DMS 273 (cell line): Measurements from ENCODE around the gene ESD.

Source experiments
- DNase-seq: peaks from one replicate; lab custom pipeline; 2025; ENCODE audit not compliant: unreplicated experiment; lab: John Stamatoyannopoulos, UW

The ESD gene

DNA sequence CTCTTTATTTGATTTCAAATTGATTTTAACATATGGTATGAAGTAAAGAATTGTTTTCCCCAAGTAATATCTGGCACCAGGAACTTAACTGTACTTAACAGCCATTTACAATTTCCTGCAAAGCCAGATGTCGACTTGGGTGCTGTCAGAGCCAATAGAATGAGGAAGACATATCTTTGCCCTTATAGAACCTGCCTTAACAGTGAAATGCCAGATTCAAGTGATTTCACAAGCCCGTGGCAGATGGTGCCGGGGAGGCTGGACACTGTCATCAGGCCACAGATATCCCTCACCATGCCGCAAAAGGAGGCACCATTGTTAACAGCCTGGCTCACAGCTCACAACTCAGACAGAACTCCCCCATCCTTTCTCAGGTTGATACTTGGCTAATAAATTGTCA is 48.7 kb downstream of the ESD start:
- DNase-seq: peak; percentile 25

DNA sequence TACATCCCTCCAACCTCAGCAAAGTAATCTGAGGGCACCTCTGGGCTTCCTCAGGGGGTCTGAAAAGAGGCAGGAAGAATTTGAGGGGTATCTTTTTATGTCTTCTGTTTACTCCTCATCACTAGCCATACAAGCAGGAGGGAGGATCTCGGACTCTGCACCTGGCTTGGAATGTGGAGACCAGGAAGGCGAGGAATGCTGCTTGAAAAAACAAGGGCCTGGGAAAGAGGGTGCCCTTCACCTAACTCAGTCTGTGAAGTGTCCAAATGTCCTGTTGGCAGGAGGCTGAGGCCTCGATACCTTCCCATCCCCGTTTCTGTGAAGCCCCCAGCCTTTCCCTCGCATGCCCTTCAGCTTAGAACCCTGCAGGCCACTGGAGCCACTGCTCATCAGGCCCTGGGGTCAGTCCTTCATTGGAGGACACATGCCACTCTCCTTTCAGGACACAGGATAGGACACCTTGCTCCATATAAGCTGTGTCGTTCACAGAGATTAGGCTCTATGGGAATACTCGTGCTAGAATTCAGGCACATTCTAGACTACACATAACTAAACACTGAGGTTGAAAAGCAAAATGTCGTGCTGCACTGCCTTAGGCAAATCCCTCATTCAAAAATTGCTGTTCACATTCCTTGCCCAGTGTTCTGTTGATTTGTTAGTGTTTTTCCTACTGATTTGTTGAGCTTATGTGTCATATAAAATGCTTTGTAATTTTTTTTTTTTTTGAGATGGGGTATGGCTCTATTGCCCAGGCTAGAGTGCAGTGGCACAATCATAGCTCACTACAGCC is 49.7 kb downstream of the ESD start:
- no peak for DNase-seq

DNA sequence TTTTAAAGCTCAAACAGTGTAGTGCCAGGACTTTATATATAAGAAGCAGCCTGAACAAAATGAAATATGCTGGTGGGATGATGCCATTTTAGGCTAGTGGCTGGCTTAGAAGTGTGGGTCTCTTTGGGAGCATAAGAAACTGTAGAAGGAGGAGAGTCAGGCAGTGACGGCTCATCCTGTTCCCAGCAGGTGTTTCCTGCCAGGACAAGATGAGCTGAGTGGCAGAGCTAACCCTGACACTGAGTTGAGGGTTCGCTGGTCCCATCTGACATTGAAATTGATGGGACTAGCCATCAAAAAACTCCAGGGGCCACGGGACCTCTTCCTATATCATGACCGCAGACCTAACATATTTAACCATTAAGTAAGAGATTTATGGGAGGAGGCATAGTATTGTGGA is 51.3 kb downstream of the ESD start:
- no peak for DNase-seq

DNA sequence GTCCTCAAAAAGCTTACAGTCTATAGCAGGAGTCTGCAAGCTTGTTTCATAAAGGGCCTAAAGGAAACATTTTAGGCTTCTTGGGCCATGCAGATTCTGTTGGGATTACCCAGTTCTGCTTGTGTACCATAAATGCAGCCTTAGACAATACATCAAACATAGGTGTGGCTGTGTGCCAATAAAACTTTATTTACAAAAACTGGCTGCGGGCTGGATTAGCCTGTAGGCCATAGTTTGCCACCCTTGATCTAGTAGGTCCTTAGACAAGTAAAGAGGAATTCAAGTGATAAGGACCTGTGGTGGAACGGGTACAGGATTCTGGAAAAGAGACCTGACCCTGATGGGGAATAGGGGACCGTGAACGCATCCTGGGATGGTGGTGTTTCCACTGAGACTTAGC is 51.9 kb downstream of the ESD start:
- DNase-seq: no peak

DNA sequence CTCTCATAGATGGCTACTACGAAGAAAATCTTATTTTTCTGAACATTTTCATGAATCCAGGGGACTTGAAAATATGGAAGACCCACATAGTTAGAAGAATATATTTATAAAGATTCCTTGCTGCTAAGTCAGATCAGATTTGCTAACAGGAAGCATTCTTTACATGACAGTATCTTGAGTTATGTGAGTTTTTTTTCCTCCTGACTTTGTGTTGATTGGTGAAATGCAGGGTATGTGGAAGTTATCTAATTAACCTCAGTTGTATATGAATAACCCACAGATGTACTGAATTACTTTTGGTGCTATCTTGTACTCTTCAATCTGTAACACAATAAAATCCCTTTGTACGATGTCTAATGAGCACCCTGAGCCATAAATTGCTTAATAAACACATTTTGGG is 53.8 kb downstream of the ESD start:
- DNase-seq: no peak

DNA sequence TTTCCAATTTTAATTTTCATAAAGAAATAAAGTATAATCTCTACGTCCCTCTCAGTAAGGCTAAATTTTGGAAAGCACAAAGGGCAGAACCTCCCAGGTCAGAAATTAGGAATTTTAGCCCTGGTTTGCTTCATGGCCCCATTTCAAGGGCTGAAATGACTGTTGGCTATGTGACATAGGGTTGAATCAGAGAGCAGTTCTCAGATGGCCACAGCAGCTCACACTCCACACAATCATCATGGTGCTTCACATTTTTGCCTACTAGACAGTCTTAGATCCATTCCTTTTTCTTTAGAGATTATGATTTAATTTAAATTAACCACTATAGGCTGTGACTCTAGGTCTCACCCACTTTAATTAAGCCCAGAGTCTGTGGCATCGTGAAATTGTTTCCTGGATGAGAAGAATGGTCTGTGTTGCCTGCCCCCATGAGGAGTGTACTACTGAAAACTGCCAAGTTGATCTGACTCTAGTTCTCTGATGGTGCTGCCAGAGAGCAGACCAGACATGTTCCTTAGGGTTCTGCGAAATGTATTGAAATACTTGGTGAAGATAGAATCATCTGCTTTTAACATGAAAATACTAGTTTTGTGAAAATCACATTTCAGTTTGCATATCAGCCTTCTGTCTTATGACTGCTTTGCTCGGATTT is 57.4 kb downstream of the ESD start:
- no peak for DNase-seq

DNA sequence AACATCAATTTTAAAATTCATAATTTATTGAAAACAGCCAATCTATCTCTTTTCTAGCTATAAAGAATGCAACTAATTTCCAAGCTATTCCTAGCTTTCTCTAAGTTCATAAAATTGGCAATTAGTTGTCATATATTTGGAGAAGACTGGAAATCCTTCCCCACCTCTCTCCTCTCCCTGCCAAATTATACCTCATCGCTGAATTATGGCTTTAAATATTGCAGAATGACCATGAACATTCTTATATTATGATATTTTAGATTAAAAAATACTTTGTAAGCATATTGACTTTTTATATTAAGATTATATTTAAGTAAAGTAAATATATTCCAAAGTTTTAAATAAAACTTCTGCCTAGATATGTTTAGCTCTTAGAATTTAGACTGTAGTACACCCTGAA is 58.2 kb downstream of the ESD start:
- no peak for DNase-seq

DNA sequence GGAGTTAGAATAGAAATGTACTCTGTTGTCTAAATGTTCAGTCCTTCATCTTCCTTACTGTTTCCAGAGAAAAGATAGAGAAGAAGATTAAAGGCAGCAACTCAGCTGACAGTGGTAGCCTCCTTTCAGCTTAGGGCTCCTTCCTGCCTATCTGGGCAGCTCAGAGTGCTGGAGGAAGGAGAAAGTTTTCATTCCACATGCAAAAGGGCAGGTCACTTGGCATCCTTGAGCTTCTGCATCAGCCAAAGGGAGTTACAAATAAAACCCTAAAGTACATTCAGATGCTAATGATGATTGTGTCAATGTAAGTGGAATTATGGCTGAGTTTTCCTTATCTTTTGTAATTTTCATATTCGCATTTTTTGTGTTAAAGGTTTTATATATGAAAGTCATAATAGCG is 58.9 kb downstream of the ESD start:
- no peak for DNase-seq

DNA sequence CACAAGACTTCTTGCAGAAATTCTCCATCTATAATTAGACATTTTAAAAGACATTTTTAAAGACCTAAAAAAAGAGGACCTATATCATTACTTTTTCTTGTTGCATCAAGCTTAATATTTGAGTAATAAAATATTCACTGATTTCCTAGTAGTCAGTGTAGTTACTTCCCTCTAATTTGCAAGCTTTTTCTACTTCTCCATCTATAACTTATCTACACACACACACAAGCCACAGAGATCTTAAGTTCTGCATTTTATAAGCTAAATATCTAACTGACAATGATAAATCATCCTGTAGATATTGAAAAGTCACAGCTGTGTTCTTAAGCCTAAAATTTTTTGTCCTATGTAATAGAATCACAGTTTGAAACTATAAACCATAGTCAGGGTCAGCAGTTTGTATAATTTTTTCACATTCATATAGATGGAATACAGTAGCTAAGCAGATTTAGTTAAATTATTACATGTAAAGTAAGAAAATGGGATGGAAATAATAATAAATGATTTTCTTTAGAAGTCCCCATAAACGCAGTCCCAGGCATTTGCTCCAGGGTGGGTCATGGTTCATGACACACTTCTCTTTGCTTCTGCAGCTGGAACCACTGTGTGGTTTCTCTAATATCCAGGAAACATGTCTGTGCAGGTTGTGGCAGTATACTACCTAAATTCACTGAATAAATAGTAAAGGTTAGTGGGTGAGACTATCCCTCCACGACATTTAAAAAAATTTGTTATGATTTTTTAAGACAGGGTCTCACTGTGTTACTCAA is 60.2 kb downstream of the ESD start:
- no peak for DNase-seq

DNA sequence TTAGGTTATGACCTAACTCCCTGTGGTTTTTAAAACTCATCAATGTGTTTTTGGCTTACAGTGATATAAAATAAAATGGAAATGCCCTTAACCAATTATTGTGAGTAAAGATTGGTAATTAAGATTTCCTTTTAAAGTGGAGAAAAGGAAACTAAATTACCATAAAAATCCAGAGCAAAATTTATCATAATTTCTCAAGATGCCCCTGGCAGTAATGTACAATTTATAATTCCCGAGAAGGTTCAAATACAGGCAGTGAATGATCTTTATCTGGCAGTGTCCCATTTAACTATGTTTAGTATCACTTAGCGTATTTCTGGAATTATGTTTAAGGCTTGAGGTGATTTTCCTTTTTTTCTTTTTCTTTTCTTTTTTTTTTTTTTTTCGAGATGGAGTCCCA is 61.5 kb downstream of the ESD start:
- DNase-seq: no peak

DNA sequence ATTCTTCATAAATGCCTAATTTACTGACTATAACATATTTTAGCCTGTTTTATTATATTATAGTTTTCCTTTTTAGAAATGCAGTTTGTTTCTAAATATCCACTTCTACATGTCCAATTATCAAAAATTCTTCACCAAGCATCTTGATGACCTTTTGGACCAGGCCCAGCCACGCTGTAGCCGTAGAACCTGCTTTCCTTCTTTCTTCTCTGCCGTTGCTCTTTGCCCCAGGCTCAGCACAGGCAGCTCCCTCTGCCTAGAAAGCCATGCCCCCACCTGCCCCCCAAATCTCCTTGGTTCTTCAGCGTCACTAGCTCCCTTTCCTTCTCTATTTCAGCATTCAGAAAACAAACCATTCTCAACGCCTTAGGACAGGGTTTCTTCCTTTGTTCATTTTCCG is 65.4 kb downstream of the ESD start:
- no peak for DNase-seq

DNA sequence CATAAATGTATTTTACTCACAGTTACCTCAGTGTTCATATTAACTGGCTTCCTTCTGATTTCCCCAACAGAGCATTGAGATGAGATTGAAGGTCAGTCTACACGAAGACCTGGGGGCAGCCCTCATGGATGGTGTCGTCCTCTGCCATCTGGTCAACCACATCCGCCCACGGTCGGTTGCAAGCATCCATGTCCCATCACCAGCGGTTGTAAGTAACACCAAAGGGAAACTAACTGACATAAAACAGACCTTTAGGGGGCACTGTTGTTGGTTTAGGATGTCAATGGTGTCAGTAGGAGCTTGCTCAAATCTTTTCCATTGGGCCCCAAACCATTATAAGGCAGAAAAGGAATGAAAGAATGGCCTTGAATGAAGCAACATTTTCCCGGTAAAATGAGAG is 68.2 kb downstream of the ESD start:
- DNase-seq: peak; percentile 41

DNA sequence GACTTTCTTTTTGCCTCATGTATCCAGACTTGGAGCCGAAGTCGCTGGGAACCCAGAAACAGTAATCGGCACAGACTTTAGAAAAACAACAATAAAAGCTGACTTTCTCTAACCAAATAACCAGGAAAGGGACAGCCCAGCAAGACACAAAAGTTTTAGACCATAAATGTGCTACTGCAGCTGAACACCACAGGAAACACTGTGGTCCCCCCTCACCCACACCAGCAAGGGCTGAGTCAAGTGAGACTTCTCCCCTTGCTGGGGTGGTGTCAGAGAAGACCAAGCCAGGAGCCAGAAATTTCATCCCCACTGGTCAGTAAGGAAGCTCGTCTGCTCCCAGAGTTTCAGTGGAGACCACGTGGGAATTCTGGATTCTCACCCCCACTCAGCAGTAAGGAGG is 70.6 kb downstream of the ESD start:
- no peak for DNase-seq
